HG03432 (cell line): ENCODE results near the gene MAGI1.

ENCODE experiments used
- ATAC-seq: cut with Tn5 transposase; IDR thresholded peaks from one replicate; pipeline ENCODE4 v1.9.1; 2021; ENCODE audit warnings: mild to moderate bottlenecking, moderate library complexity; ENCODE audit not compliant: unreplicated experiment

Gene MAGI1

GRCh38 chr3:65466300-65466988 lies 572.3 kb downstream of the MAGI1 start:
- ATAC-seq: no peak

GRCh38 chr3:65449841-65450428 lies 588.8 kb downstream of the MAGI1 start:
- ATAC-seq: no peak

GRCh38 chr3:65448120-65448519 lies 590.6 kb downstream of the MAGI1 start:
- no peak for ATAC-seq

GRCh38 chr3:65445573-65446169 lies 593.0 kb downstream of the MAGI1 start:
- ATAC-seq: no peak

GRCh38 chr3:65444447-65444815 lies 594.3 kb downstream of the MAGI1 start:
- ATAC-seq: no peak

GRCh38 chr3:65443739-65444446 lies 594.8 kb downstream of the MAGI1 start:
- ATAC-seq: no peak

- no peak for ATAC-seq
Measured at GRCh38 chr3:65439641-65440284, 599.0 kb downstream of the MAGI1 start.

GRCh38 chr3:65438612-65439011 lies 600.1 kb downstream of the MAGI1 start:
- ATAC-seq: no peak

- ATAC-seq: no peak
Measured at GRCh38 chr3:65438096-65438495, 600.6 kb downstream of the MAGI1 start.

GRCh38 chr3:65436580-65436979 lies 602.1 kb downstream of the MAGI1 start:
- ATAC-seq: no peak

GRCh38 chr3:65433480-65433879 lies 605.2 kb downstream of the MAGI1 start:
- no peak for ATAC-seq

GRCh38 chr3:65432388-65433003 lies 606.2 kb downstream of the MAGI1 start:
- ATAC-seq: no peak

- ATAC-seq: no peak
Measured at GRCh38 chr3:65425880-65426279, 612.8 kb downstream of the MAGI1 start.

- no peak for ATAC-seq
Measured at GRCh38 chr3:65422154-65422553, 616.6 kb downstream of the MAGI1 start.

- no peak for ATAC-seq
Measured at GRCh38 chr3:65419233-65419632, 619.5 kb downstream of the MAGI1 start.

GRCh38 chr3:65413891-65414290 lies 624.8 kb downstream of the MAGI1 start:
- ATAC-seq: no peak

- no peak for ATAC-seq
Measured at GRCh38 chr3:65412588-65412987, 626.1 kb downstream of the MAGI1 start.

- ATAC-seq: no peak
Measured at GRCh38 chr3:65411367-65411766, 627.4 kb downstream of the MAGI1 start.

GRCh38 chr3:65409176-65409569 lies 629.5 kb downstream of the MAGI1 start:
- no peak for ATAC-seq

GRCh38 chr3:65408531-65409175 lies 630.1 kb downstream of the MAGI1 start:
- no peak for ATAC-seq
